HFF-Myc (cell line): ENCODE measurements around the gene TMEM132D.

Source experiments
- DNase-seq: peaks from one replicate; pipeline ENCODE4 v3.0.0-alpha.2; 2011; ENCODE audit warnings: low read depth; ENCODE audit errors: extremely low read depth
- H3K4me3 ChIP-seq: replicated peaks from 2 replicates; pipeline ENCODE4 v1.5.1; 2011; ENCODE audit warnings: low read depth, mild to moderate bottlenecking, control low read depth, low read length
- CTCF ChIP-seq: IDR thresholded peaks from 2 replicates; pipeline ENCODE4 v1.5.1; 2012; ENCODE audit warnings: mild to moderate bottlenecking, low read depth, low read length, control low read depth; ENCODE audit errors: missing control alignments

The TMEM132D gene

GRCh38 chr12:129404556-129404955 lies 499.3 kb downstream of the TMEM132D start:
- no peak for TF ChIP-seq CTCF
- H3K4me3 ChIP-seq, result no peak overlapping the region
- DNase-seq, result no peak

- no peak for DNase-seq
- TF ChIP-seq CTCF, result no peak
- no peak overlapping the region for H3K4me3 ChIP-seq
Observed at GRCh38 chr12:129401572-129401971, 502.3 kb downstream of the TMEM132D start.

- no peak overlapping the region for H3K4me3 ChIP-seq
- TF ChIP-seq CTCF, result no peak
- DNase-seq, result no peak
Observed at GRCh38 chr12:129394177-129394825, 509.5 kb downstream of the TMEM132D start.

- DNase-seq, result no peak
- TF ChIP-seq CTCF, result no peak
- no peak overlapping the region for H3K4me3 ChIP-seq
Observed at GRCh38 chr12:129393357-129393937, 510.4 kb downstream of the TMEM132D start.

GRCh38 chr12:129385637-129385990 lies 518.2 kb downstream of the TMEM132D start:
- DNase-seq, result no peak
- no peak for TF ChIP-seq CTCF
- no peak overlapping the region for H3K4me3 ChIP-seq

GRCh38 chr12:129383956-129384355 lies 519.9 kb downstream of the TMEM132D start:
- TF ChIP-seq CTCF, result no peak
- H3K4me3 ChIP-seq, result no peak overlapping the region
- no peak for DNase-seq

GRCh38 chr12:129381715-129382114 lies 522.1 kb downstream of the TMEM132D start:
- H3K4me3 ChIP-seq, result no peak overlapping the region
- DNase-seq, result no peak
- no peak for TF ChIP-seq CTCF
